GM19240 (cell line): Measurements from ENCODE around the gene CRYBG2.
"Not testable (repeated sequence)": the region's sequence is repeated elsewhere in the genome, so short reads cannot be mapped to it uniquely, and the experiment has no call there.

Source experiments
- DNase-seq: peaks from one replicate; pipeline ENCODE4 v3.0.0; 2011; ENCODE audit warnings: low spot score; ENCODE audit not compliant: insufficient read length

CRYBG2 gene

DNA sequence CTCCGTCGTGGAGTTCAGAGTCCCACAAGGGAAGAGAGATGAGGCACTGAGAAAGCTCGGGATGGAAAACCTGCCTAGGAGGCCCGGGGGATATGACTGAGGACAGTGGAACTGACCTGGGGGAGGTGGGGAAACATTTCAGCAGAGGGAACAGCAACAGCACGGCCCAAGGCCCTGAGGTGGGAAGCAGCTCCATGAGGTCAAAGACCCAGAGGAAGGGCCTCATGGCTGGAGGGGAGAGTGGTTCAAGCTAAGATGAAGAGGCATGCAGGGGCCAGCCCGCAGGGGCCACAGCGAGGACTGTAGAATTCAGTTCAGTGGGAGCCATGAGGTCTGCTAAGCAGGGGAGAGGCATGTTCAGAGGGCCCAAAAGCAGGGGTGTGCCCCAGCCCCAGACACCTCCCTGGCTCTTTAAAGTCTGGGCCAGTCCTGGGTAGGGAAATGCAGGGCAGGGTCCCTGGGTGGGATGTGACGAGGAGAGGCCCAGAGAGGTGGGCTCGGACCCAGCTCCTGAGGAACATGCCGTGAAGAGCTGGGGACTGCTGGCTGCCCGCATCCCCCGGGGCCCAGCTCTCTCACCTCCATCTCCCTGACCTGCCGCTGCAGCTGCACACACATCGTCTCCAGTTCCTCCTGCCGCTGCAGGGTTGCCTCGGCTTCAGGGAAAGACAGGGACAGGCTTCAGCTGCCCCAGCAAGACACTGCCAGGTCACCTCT, 57.4 kb downstream of the CRYBG2 start:
- DNase-seq, result no peak

GRCh38 chr1:26295194-26296138, 58.5 kb downstream of the CRYBG2 start:
- no peak for DNase-seq

GRCh38 chr1:26293911-26294463, 59.9 kb downstream of the CRYBG2 start:
- DNase-seq, result no peak

GRCh38 chr1:26292735-26293134, 61.2 kb downstream of the CRYBG2 start:
- DNase-seq, result not testable (repeated sequence)

DNA sequence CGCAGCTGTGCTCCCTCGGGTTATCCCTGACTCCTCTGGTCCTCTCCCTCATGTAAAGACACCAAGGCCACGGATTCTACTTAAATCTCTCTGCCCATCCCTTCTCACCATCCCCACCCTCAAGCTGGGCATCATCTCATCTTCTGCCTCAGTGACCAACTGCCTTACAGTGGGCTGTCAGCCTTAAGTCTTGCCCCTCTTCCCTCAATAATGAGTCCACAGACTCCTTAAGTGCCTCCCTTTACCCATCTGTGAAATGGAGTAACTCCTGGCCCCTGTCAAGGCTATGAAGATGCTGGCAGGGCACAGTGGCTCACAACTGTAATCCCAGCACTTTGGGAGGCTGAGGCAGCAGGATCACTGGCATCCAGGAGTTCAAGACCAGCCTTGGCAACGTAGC, 62.0 kb downstream of the CRYBG2 start:
- DNase-seq, result no peak

- no peak for DNase-seq
These were observed 62.5 kb downstream of the CRYBG2 start for GRCh38 chr1:26291433-26291832.

DNA sequence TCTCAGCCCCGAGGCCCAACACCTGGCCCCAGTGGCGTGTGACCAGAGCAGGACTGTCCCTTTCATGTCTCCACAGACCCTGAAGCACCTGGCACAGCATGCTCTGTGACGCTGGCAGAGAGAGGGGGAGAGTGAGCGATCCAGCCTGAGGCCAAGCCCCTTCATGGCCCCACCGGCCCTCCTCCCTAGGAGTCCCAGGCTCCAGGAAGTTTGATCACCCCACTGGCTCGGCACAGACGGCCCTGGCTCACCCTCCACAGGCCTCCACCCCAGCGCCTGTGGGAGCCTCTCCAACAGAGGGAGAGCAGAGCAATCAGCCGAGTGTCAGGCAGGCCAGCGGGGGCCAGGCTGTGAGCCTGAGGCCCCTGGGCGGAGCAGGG, 63.1 kb downstream of the CRYBG2 start:
- no peak for DNase-seq

DNA sequence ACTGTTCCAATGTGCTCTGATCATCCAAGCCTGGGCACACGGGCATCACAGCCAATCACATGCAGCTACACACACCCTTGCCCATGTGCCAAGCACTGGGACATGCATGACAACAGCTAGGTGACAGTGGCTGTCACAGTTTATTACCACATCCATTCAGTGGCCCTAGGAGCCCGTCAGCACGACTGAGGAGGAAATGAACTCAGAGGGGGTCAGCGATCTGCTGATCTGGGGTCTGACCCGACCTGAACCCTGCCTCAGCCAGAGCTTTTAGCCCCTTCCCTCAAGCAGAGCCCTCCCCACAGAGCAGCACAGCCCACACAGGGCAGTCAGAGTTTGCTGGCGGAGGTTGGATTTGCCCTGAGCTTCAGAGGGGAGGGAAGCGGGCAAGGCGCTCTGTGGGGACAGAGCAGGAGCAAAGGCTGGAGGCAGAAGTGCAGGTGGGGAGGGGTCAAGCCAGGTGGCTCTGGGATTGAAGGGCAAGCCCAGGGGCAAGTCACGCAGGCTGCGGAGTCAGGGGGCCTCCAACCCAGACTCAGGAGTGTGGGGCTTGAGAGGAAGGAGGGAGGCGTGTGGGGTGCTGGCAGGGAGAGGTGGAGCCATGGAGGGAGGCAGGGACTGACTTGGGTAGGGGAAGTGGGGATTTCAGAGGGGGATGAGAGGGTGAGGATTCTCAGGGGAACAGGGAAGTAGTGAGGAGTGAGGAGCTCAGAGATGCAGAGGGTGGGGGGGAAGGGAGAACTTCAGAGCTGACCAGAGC, 63.6 kb downstream of the CRYBG2 start:
- no peak for DNase-seq

- peak; percentile 76 for DNase-seq
These were observed 64.5 kb downstream of the CRYBG2 start for GRCh38 chr1:26289158-26290059.

DNA sequence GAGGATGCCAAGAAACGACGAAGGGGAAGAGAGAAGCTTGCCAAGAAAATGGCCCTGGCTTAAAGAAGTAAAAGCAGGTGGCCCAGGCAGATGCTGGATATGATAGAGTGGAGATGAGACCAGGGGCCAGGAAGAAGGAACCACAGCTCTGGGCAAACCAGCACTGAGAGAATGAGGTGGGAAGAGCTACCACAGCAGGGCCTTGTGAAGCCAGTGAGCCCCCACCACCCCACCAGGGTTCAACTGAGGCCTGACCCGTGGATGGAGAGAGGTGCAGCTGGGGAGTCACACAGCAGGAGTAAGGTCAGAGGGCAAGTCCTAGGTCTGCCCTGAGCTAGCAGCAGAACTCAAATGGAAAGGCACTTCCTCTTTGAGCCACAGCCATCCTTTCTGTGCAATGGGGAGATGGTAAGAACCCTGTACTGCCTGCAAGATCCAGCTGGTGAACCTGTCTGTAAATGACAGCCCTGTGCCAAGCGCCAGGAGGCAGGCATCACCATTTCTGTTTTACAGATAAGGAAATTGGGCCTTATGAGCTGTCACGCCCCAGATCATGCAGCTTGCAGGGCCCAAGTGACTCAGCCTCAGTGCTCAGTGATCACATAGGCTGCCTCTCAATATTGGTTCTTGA, 65.5 kb downstream of the CRYBG2 start:
- DNase-seq, result no peak

DNA sequence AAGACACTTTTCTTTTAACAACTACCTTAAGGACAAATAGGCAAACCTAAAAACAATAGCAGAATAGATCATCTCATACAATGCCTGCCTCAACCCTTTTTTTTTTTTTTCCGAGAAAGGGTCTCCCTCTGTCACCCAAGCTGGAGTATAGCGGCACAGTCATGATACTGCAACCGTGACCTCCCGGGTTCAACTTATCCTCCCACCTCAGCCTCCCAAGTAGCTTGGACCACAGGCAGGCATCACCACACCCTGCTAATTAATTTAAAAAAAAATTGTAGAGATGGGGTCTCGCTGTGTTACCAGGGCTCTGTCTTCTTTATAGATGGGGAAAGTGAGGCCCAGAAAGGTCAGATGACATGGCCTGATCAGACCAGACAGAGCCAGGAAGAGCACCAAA, 66.1 kb downstream of the CRYBG2 start:
- DNase-seq, result no peak

DNA sequence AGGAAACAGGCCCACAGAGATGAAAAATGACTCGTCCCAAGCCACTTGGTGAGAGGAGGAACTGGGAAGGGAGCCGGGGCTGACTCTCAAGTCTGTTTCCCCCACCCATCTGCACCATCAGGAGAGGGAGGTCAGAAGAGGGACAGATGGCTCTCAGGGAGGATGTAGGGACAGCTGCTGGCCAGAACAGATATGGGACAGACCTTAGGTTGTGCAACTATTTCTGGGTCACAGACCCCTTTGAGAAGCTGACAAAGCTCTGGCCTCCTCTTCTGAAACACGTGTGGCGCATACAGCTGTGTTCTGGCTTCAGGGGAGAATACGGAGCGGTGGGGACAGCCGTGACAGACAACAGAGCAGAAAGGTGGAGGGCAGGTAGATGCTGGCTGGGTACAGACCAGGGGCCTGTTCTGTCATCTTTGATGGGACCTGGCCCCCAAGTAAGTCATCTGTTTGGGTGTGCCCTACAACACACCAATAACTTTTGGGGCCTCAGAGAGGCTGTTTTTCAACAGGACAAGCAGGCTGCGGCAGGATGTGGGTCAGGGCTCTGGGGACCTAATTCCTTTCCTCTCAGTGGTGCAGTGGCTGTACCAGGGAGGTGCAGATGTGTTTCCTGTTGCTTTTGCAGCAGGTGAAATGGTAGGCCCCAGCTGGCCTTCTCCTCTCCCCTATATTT, 66.8 kb downstream of the CRYBG2 start:
- peak; percentile 69 for DNase-seq

DNA sequence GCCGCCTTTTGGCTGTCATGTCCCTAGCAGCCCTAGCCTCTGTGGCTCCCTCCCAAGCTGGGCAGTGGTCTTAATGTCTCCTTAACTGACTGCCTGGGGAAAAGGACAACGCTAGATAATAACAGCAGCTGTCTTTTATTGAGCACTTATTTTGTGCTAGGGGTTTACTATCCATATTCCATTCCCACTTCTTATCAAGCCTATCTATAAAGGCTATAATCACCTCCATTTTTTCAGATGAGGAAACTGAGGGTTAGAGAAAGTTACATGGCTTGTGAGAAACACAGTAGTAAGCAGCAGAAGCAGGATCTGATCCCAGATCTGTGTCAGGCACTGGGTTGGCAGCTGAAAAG, 67.9 kb downstream of the CRYBG2 start:
- DNase-seq, result no peak

GRCh38 chr1:26285366-26286063, 68.4 kb downstream of the CRYBG2 start:
- no peak for DNase-seq

DNA sequence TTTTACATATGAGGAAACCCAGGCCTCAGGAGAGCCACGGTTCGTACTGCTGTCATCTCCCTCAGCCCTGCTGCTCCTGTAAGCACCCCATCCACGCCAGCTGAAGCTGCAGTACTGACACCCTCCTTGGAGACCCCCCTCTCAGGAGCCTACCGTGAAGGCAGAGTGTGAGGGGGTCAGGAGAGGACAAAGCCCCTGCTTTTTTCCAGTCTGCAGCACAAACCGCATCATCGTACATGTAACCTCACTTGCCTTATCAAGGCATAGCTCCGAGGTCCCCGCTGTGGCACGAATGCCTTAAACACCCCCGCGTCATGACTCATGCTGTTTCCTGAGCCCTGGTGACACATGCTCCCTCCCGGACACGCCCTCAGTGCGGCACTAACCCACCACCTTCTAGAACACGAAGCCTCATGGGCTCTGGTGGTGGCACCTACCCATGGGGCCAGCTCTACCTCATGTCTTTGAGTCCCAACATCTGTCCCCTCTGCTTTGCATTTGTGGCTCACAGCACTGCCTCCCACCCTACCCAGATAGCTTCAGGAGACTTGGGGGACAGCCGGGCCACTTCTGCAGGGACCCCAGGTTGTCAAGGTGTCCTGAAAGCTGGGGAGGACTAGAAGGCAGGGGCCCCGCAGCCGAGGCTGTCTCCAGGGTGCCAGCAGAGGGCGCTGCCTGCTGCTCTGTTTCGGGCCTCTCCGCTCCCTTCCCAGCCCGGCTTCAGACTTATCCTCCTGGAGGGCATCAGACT, 69.2 kb downstream of the CRYBG2 start:
- DNase-seq, result no peak

DNA sequence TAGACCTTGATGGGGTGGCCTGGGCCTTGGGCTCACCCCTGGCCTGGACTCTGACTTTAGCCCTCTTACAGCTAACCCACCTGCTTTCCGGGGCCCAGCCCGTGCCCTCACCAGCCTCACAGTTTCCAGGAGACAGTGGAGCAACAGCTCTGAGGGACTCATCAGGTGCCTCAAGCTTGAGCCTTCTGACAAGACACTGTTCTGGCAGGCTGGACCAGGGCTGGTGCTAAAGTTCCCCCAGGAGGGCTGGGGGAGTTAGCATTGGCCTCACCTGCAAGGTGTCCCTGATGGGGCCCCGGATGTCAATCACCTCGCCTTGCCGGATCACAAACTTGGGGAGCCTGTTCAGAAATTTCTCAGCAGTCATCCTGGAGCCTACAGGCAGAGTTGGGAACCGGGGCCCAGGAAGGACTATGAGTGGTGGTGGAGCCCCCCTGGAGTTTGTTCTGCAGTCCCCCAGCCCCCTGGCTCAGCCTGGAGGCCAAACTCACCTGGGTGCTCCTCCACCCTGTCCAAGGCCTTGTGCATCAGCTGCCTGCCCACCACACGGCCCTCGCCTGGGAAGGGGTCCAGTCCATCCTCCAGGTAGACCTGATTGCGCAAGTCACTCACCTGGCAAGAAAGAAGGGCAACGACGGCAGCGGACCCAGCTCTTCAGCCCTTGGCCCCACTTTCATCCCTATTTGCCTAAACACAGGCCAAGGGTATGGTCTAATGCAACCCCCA, 69.9 kb downstream of the CRYBG2 start:
- DNase-seq, result no peak

- DNase-seq, result no peak
These were observed 70.6 kb downstream of the CRYBG2 start for GRCh38 chr1:26283279-26283853.
